A673 (cell line): ENCODE data around the gene FLT4.

Experiments
- CTCF ChIP-seq: fragments of 300-800, 200-600 bp; sonication (generic); conservative IDR thresholded peaks from 2 replicates; pipeline ENCODE4 v1.5.1; 2017; ENCODE audit warnings: low read depth, mild to moderate bottlenecking, antibody characterized with exemption, low read length, moderate library complexity, mixed read lengths
- EZH2 ChIP-seq: fragments of 200-600 bp; sonication (generic); IDR thresholded peaks from 2 replicates; pipeline ENCODE4 v1.6.1; 2017; ENCODE audit warnings: borderline replicate concordance, low read depth, mild to moderate bottlenecking, mixed read lengths, antibody characterized with exemption, low read length; ENCODE audit not compliant: poor library complexity, severe bottlenecking

- TF ChIP-seq CTCF (no peak), EZH2 (no peak)
These were observed 48.8 kb downstream of the FLT4 start for GRCh38 chr5:180600554-180601041.
